ENCODE measurements around the gene CHKA.

CHKA gene

DNA sequence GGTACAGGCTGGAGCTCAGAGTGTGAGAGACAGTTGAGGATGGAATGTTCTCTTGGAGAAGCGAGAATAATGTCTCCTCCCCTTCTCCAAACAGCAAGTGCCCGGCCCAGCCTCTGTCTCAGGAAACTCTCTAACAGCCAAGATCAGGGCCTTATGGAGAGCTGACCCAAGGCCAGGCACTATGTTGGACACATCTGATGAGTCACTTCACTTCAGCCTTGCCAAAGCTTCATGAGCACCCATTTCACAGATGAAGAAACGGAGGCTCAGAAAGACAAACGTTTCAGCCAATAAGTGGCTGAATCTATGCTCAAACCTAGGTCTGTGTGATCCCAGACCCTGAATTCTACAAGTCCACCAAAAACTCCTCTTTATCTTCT is 22.1 kb upstream of the CHKA start:
- TF ChIP-seq, protein P1, sequence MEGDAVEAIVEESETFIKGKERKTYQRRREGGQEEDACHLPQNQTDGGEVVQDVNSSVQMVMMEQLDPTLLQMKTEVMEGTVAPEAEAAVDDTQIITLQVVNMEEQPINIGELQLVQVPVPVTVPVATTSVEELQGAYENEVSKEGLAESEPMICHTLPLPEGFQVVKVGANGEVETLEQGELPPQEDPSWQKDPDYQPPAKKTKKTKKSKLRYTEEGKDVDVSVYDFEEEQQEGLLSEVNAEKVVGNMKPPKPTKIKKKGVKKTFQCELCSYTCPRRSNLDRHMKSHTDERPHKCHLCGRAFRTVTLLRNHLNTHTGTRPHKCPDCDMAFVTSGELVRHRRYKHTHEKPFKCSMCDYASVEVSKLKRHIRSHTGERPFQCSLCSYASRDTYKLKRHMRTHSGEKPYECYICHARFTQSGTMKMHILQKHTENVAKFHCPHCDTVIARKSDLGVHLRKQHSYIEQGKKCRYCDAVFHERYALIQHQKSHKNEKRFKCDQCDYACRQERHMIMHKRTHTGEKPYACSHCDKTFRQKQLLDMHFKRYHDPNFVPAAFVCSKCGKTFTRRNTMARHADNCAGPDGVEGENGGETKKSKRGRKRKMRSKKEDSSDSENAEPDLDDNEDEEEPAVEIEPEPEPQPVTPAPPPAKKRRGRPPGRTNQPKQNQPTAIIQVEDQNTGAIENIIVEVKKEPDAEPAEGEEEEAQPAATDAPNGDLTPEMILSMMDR (IDR thresholded peaks at IDR 0.05; ENCODE audit: low read depth, low read length, missing control alignments): no peak
- no peak for DNase-seq (ENCODE audit: low read depth)
- H3K4me3 ChIP-seq (ENCODE audit: low read depth, low read length): no peak overlapping the region

DNA sequence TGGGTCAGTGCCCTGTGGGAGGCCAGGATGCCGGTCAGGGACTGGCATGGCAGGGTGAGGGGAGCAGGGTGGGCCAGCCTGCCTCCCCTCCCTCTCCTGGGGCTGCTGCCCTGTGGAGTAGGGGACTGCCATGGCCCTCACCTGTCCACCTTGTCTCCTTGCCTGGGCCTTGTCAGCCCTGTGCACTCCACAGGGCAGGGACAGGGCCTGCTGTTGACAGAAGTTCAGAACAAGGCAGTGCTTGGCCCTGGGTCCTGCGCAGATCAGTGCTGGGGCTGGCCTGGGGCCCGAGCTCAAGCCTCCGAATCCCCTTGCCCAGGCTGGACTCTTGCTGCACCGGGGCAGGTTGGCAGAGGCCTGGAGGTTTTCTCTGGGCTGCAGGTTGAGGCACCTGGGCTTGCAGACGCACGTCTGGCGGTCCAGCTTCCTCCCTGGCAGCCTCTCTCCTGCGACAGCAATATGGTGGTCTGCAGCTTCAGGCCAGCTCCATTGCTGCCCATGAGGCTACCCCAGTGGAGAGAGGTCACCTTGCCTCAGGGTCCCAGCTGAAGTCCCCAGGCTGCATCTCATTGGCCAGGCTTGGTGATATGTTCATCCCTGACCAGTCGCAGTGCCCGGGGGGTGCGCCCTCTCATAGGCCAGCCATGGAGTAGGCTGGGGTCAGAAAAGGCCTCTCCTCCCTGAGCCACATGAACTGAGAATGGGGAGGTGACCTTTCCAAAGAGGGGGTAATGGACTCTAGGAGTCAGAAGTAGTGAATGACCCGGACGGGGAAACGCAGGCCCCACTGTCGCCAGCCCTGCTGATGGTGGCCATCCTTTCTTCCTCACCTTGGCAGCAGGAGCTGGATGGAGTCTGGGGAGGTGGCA is 21.5 kb upstream of the CHKA start:
- H3K4me3 ChIP-seq (ENCODE audit: low read depth, low read length): no peak overlapping the region
- DNase-seq (ENCODE audit: low read depth): no peak
- TF ChIP-seq, protein P1 (IDR thresholded peaks at IDR 0.05; ENCODE audit: low read depth, low read length, missing control alignments): no peak

DNA sequence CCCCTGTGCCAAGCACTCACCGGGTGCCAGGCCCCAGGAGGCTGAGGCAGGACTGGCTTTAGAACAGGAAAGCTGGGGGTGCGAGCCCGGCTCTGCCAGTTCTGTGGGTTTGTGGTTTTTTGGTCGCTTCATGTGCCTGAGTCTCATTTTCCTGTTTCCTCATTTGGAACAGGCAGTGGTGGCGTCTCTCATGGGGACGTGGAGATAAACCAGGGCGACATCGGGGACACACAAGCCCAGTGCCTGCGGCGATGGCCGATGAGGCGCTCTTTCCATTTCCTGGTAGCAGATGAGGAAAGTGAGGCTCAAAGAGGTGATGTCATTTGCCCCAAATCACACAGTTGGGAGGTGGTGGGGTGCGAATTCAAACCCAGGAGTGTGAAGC is 20.8 kb upstream of the CHKA start:
- DNase-seq (ENCODE audit: low read depth): no peak
- TF ChIP-seq, protein P1 (IDR thresholded peaks at IDR 0.05; ENCODE audit: low read depth, low read length, missing control alignments): no peak
- no peak overlapping the region for H3K4me3 ChIP-seq (ENCODE audit: low read depth, low read length)

DNA sequence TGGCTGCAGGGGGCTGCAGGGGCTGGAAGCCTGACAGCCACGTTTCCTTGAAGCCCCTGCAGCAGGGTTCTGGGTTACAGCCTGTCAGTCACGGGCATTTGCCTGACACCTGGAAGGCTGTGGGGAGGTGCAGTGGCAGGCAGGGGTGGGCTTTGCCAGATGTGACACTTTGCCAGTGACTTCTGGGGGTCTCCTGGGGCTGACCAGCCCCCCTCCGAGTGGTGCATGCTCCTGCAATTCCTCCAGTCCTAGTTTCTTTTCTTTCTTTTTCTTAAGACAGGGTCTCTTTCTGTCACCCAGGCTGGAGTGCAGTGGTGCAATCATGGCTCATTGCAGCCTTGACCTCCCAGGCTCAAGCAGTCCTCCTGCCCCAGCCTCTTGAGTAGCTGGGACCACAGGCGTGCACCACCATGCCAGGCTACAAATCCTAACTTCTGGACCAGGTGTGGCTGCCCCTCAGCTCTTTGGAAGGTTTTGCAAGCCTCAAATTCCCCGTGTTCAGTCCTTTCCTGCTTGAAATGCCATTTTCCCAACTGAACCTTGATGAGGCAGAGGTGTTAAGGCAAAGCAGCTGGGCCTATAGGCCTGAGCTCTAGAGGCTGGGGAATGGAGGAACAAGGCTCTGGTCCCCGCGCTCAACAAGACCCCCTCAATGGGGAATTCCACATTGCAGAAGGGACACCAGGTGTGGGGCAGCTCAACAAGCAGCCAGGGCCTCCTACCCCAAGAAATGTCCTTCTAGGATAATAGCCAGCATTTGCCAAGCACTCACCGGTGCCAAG is 20.2 kb upstream of the CHKA start:
- no peak overlapping the region for H3K4me3 ChIP-seq (ENCODE audit: low read depth, low read length)
- no peak for DNase-seq (ENCODE audit: low read depth)
- TF ChIP-seq, protein P1 (IDR thresholded peaks at IDR 0.05; ENCODE audit: low read depth, low read length, missing control alignments): no peak

DNA sequence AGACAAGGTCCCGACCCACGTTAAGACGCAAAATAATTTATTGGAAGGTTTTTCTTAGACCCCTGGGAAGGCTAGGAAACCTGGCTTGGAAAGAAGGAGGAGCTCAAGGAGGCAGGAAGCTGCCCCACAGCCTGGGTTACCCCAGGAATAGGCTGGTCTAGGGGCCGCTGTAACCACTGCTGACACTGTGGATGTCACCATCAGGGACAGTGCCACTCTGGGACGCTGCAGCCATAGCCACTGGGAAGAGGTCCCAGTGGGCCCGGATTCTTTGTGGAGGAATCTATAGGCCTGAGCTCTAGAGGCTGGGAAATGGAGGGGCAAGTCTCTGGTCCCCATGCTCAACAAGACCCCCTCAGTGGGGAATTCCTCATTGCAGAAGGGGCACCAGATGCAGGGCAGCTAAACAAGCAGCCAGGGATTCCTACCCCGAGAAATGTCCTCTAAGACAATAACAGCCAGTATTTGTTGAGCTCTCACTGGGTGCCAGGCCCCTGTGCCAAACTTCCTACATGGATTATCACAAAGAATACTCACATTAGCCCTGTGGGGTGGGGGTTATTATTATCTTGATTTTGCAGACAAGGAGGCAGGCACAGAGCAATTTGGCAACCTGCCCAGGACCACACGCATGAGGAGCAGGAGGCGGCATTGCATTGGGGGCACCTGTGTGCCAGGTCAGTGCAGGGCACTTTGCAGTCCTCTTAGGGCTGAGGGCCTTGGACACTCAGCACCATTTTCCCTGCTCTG is 19.5 kb upstream of the CHKA start:
- no peak for DNase-seq (ENCODE audit: low read depth)
- H3K4me3 ChIP-seq (ENCODE audit: low read depth, low read length): no peak overlapping the region
- TF ChIP-seq, protein P1 (IDR thresholded peaks at IDR 0.05; ENCODE audit: low read depth, low read length, missing control alignments): no peak

DNA sequence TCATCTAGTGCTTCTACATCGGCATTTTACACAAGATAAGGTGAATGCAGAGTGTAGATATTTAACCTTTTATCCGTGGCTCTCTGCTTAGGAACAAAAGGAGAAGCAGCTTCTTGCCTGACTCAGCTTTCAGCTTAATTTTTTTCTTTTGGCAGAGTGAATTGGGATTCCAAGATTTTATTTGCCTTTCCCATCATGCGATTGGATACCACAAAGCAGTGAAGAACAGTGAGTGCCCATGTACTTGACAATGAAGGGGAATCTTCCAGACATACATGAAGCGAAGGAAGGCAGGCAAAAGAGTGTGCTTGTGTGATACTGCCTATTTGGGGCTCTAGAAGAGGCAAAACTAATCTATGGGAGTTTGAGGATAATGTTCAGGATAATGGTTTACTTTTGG is 17.0 kb upstream of the CHKA start:
- no peak for DNase-seq (ENCODE audit: low read depth)
- TF ChIP-seq, protein P1 (IDR thresholded peaks at IDR 0.05; ENCODE audit: low read depth, low read length, missing control alignments): no peak
- H3K4me3 ChIP-seq (ENCODE audit: low read depth, low read length): no peak overlapping the region
